SK-N-SH (cell line): ENCODE data around the gene ARGLU1. TPM values are rescaled to one million over a fixed set of nuclear protein-coding genes. Genes with fewer than 3 reads are reported as not detected.

ENCODE experiments used
- CTCF ChIA-PET: fragments of 300-600, 350-600 bp; formaldehyde crosslinking; extraction: SDS; loops from one replicate; lab custom pipeline; 2021; lab: Yijun Ruan, JAX
- POLR2A ChIA-PET: fragments of 350-600 bp; sonication (Branson Sonifier 250); formaldehyde crosslinking; extraction: SDS; loops from one replicate; lab custom pipeline; 2020; ENCODE audit warnings: antibody characterized with exemption, inconsistent platforms; lab: Yijun Ruan, JAX
- DNase-seq: peaks from one replicate; pipeline ENCODE4 v3.0.0; 2012
- H2AFZ ChIP-seq: fragments of 200-600 bp; sonication (generic); 2 replicates; pipeline ENCODE4 v1.8.1; 2016; ENCODE audit warnings: antibody characterized with exemption, mild to moderate bottlenecking, low read depth
- H3F3A ChIP-seq: fragments of 200-600 bp; sonication (generic); replicated peaks from 2 replicates; pipeline ENCODE3; 2016; ENCODE audit warnings: antibody characterized with exemption, mild to moderate bottlenecking; ENCODE audit not compliant: insufficient read depth
- H3K27ac ChIP-seq, 2 experiments: fragments of 200-500 bp in 1 of 2; fragments of 200-600 bp in 1 of 2; sonication (Bioruptor generic) in 1 of 2; sonication (generic), shearing (Covaris generic) in 1 of 2; 2 replicates each; pipeline versions ENCODE4 v1.5.1 to v1.6.1; 2014 to 2016; ENCODE audit warnings: low read depth in 2 of 2, inconsistent platforms in 1 of 2, low read length in 1 of 2, mild to moderate bottlenecking in 1 of 2, mixed read lengths in 1 of 2
- H3K27me3 ChIP-seq: fragments of 200-600 bp; sonication (generic), shearing (Covaris generic); 2 replicates; pipeline ENCODE4 v1.6.1; 2016; ENCODE audit warnings: mixed run types; ENCODE audit not compliant: insufficient read depth
- H3K36me3 ChIP-seq, 2 experiments: fragments of 200-500 bp in 1 of 2; fragments of 200-600 bp in 1 of 2; sonication (Bioruptor generic) in 1 of 2; sonication (generic) in 1 of 2; replicated peaks in 1 of 2; 2 replicates each; pipeline versions ENCODE3 to v1.5.1; 2014 to 2016; ENCODE audit warnings: low read length in 1 of 2, mild to moderate bottlenecking in 1 of 2; ENCODE audit not compliant: insufficient read depth in 2 of 2, control insufficient read depth in 1 of 2
- H3K4me1 ChIP-seq, 2 experiments: fragments of 200-500 bp in 1 of 2; fragments of 200-600 bp in 1 of 2; sonication (Bioruptor generic) in 1 of 2; sonication (generic), shearing (Covaris generic) in 1 of 2; 2 replicates each; pipeline versions ENCODE4 v1.5.1 to v1.6.1; 2014 to 2016; ENCODE audit warnings: low read depth in 1 of 2, low read length in 1 of 2, mixed run types in 1 of 2; ENCODE audit not compliant: insufficient read depth in 2 of 2, control insufficient read depth in 1 of 2
- H3K4me2 ChIP-seq: fragments of 200-600 bp; sonication (generic), shearing (Covaris generic); 2 replicates; pipeline ENCODE4 v1.6.1; 2017; ENCODE audit warnings: mixed run types
- H3K4me3 ChIP-seq, 2 experiments: fragments of 200-500 bp in 1 of 2; fragments of 200-600 bp in 1 of 2; sonication (Bioruptor generic) in 1 of 2; sonication (generic), shearing (Covaris generic) in 1 of 2; 2 replicates each; pipeline versions ENCODE4 v1.5.1 to v1.8.1; 2014 to 2016; ENCODE audit warnings: low read depth in 2 of 2, inconsistent platforms in 1 of 2, low read length in 1 of 2, mild to moderate bottlenecking in 1 of 2, mixed read lengths in 1 of 2, moderate library complexity in 1 of 2
- H3K79me2 ChIP-seq: fragments of 200-600 bp; sonication (generic); 2 replicates; pipeline ENCODE4 v1.8.1; 2017; ENCODE audit warnings: mild to moderate bottlenecking; ENCODE audit not compliant: insufficient read depth
- H3K9ac ChIP-seq: fragments of 200-600 bp; sonication (generic); 2 replicates; pipeline ENCODE4 v1.6.1; 2017; ENCODE audit warnings: mixed run types
- H3K9me2 ChIP-seq: fragments of 200-600 bp; sonication (generic); 2 replicates; pipeline ENCODE4 v1.6.1; 2017; ENCODE audit warnings: mixed run types
- H3K9me3 ChIP-seq: fragments of 200-600 bp; sonication (generic); 2 replicates; pipeline ENCODE4 v1.6.1; 2017; ENCODE audit warnings: mixed run types, mild to moderate bottlenecking, moderate library complexity
- H4K20me1 ChIP-seq: fragments of 200-600 bp; sonication (generic); 2 replicates; pipeline ENCODE4 v1.6.1; 2017; ENCODE audit warnings: mild to moderate bottlenecking, mixed run types; ENCODE audit not compliant: insufficient read depth
- CHD2 ChIP-seq: fragments of 150-350 bp; IDR thresholded peaks from 2 replicates; pipeline ENCODE4 v1.6.1; 2018; ENCODE audit warnings: low read length; ENCODE audit not compliant: partially characterized antibody
- CTCF ChIP-seq: fragments of 200-600 bp; sonication (generic); IDR thresholded peaks from 2 replicates; pipeline ENCODE4 v1.6.1; 2017; ENCODE audit warnings: antibody characterized with exemption, mild to moderate bottlenecking, moderate library complexity
- ELF1 ChIP-seq: IDR thresholded peaks from 2 replicates; pipeline ENCODE4 v1.4.0; 2012
- EP300 ChIP-seq, 2 experiments: IDR thresholded peaks; 2 replicates each; pipeline versions ENCODE4 v1.4.0 to v1.6.1; 2012; ENCODE audit warnings: borderline replicate concordance in 1 of 2, low read depth in 1 of 2, low read length in 1 of 2
- FOXM1 ChIP-seq: IDR thresholded peaks from 2 replicates; pipeline ENCODE4 v1.4.0; 2012; ENCODE audit warnings: low read depth, mild to moderate bottlenecking
- GABPA ChIP-seq: IDR thresholded peaks from 2 replicates; pipeline ENCODE4 v1.4.0; 2012; ENCODE audit warnings: low read depth, mild to moderate bottlenecking
- JUND ChIP-seq: IDR thresholded peaks from 2 replicates; pipeline ENCODE4 v1.4.0; 2012
- MAX ChIP-seq: IDR thresholded peaks from 2 replicates; pipeline ENCODE4 v1.4.0; 2012; ENCODE audit warnings: low read depth
- MXI1 ChIP-seq: IDR thresholded peaks from 2 replicates; pipeline ENCODE4 v1.6.1; 2012; ENCODE audit warnings: mild to moderate bottlenecking, low read depth, low read length, improper control_type of control experiment
- RAD21 ChIP-seq: IDR thresholded peaks from 2 replicates; pipeline ENCODE4 v1.6.1; 2012; ENCODE audit warnings: mild to moderate bottlenecking, low read length
- RXRA ChIP-seq: IDR thresholded peaks from 2 replicates; pipeline ENCODE4 v1.4.0; 2012; ENCODE audit warnings: low read depth, mild to moderate bottlenecking, borderline replicate concordance
- SMC3 ChIP-seq: IDR thresholded peaks from 2 replicates; pipeline ENCODE4 v1.6.1; 2012; ENCODE audit warnings: low read depth, low read length, improper control_type of control experiment
- USF1 ChIP-seq: IDR thresholded peaks from 2 replicates; pipeline ENCODE4 v1.4.0; 2012; ENCODE audit warnings: low read depth, borderline replicate concordance
- WGBS: methylation state at CpG from one replicate; pipeline ENCODE4 v1.1.6; 2017; ENCODE audit warnings: low lambda C conversion rate; 5-methylcytosine and 5-hydroxymethylcytosine counted together
- polyA plus RNA-seq, 3 experiments: library from polyadenylated mRNA; depleted of rRNA; stranded (reverse); fragments of >200 nt; gene quantifications; 2 replicates each; pipeline ENCODE4 v1.2.3, GENCODE V29; 2012
- TF ChIP-seq, protein P1 (sequence below): IDR thresholded peaks from 2 replicates; pipeline ENCODE4 v1.4.0; 2012; ENCODE audit warnings: low read depth, borderline replicate concordance
- TF ChIP-seq, protein P2 (sequence below): IDR thresholded peaks from 2 replicates; pipeline ENCODE4; 2012
- TF ChIP-seq, protein P3 (sequence below): fragments of 150-350 bp; IDR thresholded peaks from 2 replicates; pipeline ENCODE4 v1.6.1; 2017; ENCODE audit warnings: antibody characterized with exemption, low read length, low read depth, borderline replicate concordance
- TF ChIP-seq, protein P4 (sequence below): IDR thresholded peaks from 2 replicates; pipeline ENCODE4 v1.6.1; 2012; ENCODE audit warnings: mild to moderate bottlenecking, low read depth, low read length, moderate library complexity

The ARGLU1 gene
- polyA plus RNA-seq, 1 of the 3 experiments (the other 2 are of a cell fraction): 101 TPM

- H3K9me3 ChIP-seq: no peaks in the 10 kb centered on the region
- no peak for TF ChIP-seq EP300 (IDR thresholded peaks at IDR 0.05; ENCODE audit: borderline replicate concordance in 1 of 2, low read depth in 1 of 2, low read length in 1 of 2)
- TF ChIP-seq, protein P1, sequence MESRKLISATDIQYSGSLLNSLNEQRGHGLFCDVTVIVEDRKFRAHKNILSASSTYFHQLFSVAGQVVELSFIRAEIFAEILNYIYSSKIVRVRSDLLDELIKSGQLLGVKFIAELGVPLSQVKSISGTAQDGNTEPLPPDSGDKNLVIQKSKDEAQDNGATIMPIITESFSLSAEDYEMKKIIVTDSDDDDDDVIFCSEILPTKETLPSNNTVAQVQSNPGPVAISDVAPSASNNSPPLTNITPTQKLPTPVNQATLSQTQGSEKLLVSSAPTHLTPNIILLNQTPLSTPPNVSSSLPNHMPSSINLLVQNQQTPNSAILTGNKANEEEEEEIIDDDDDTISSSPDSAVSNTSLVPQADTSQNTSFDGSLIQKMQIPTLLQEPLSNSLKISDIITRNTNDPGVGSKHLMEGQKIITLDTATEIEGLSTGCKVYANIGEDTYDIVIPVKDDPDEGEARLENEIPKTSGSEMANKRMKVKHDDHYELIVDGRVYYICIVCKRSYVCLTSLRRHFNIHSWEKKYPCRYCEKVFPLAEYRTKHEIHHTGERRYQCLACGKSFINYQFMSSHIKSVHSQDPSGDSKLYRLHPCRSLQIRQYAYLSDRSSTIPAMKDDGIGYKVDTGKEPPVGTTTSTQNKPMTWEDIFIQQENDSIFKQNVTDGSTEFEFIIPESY: no peak
- no peak for TF ChIP-seq ELF1
- TF ChIP-seq, protein P2, sequence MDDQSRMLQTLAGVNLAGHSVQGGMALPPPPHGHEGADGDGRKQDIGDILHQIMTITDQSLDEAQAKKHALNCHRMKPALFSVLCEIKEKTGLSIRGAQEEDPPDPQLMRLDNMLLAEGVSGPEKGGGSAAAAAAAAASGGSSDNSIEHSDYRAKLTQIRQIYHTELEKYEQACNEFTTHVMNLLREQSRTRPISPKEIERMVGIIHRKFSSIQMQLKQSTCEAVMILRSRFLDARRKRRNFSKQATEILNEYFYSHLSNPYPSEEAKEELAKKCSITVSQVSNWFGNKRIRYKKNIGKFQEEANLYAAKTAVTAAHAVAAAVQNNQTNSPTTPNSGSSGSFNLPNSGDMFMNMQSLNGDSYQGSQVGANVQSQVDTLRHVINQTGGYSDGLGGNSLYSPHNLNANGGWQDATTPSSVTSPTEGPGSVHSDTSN: no peak
- TF ChIP-seq RXRA: no peak
- no peak for TF ChIP-seq RAD21
- TF ChIP-seq CHD2: no peak
- no peak for TF ChIP-seq MAX
- no peak for TF ChIP-seq SMC3
- no peak for TF ChIP-seq GABPA
- TF ChIP-seq CTCF: no peak
- TF ChIP-seq JUND: no peak
- TF ChIP-seq, protein P3, sequence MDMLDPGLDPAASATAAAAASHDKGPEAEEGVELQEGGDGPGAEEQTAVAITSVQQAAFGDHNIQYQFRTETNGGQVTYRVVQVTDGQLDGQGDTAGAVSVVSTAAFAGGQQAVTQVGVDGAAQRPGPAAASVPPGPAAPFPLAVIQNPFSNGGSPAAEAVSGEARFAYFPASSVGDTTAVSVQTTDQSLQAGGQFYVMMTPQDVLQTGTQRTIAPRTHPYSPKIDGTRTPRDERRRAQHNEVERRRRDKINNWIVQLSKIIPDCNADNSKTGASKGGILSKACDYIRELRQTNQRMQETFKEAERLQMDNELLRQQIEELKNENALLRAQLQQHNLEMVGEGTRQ: no peak
- no peak for TF ChIP-seq MXI1
- TF ChIP-seq FOXM1: no peak
- TF ChIP-seq, protein P4, sequence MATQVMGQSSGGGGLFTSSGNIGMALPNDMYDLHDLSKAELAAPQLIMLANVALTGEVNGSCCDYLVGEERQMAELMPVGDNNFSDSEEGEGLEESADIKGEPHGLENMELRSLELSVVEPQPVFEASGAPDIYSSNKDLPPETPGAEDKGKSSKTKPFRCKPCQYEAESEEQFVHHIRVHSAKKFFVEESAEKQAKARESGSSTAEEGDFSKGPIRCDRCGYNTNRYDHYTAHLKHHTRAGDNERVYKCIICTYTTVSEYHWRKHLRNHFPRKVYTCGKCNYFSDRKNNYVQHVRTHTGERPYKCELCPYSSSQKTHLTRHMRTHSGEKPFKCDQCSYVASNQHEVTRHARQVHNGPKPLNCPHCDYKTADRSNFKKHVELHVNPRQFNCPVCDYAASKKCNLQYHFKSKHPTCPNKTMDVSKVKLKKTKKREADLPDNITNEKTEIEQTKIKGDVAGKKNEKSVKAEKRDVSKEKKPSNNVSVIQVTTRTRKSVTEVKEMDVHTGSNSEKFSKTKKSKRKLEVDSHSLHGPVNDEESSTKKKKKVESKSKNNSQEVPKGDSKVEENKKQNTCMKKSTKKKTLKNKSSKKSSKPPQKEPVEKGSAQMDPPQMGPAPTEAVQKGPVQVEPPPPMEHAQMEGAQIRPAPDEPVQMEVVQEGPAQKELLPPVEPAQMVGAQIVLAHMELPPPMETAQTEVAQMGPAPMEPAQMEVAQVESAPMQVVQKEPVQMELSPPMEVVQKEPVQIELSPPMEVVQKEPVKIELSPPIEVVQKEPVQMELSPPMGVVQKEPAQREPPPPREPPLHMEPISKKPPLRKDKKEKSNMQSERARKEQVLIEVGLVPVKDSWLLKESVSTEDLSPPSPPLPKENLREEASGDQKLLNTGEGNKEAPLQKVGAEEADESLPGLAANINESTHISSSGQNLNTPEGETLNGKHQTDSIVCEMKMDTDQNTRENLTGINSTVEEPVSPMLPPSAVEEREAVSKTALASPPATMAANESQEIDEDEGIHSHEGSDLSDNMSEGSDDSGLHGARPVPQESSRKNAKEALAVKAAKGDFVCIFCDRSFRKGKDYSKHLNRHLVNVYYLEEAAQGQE: no peak
- no peak for TF ChIP-seq USF1
- TF ChIP-seq, all 33 proteins: peak for 0
- peaks cover 13% of the 10 kb centered on the region for H3F3A ChIP-seq
- H3K27me3 ChIP-seq: no peaks in the 10 kb centered on the region
- peaks cover 12 to 23% of the 10 kb centered on the region in 2 experiments for H3K4me1 ChIP-seq
- H3K9ac ChIP-seq: no peak overlapping the region
- no peaks in the 10 kb centered on the region for H3K79me2 ChIP-seq
- peaks cover 7 to 29% of the 10 kb centered on the region in 2 experiments for H3K36me3 ChIP-seq
- WGBS: 73% methylated on average over 6 of the region's 6 CpGs
- H3K9me2 ChIP-seq: no peaks in the 10 kb centered on the region
- no peak overlapping the region for H2AFZ ChIP-seq
- DNase-seq: no peak
- H3K27ac ChIP-seq: peak overlapping the region in 1 of 2 experiments; percentile 1; a peak in 1 of 4 replicates
- ChIA-PET POLR2A (no interaction called here), CTCF (no interaction called here)
- H4K20me1 ChIP-seq: no peaks in the 10 kb centered on the region
- no peak overlapping the region for H3K4me2 ChIP-seq
- H3K4me3 ChIP-seq: no peak overlapping the region
Observed at GRCh38 chr13:106496072-106496997, 71.6 kb downstream of the ARGLU1 start.
